Testis (tissue), 3 donors: ENCODE measurements around the gene TRAK2. TPM values are rescaled to one million over a fixed set of nuclear protein-coding genes. Genes with fewer than 3 reads are reported as not detected.

Experiments
- DNase-seq: peaks from one replicate; pipeline ENCODE4 v3.0.0-alpha.2; 2019
- H3K27ac ChIP-seq, 2 donors: fragments of 200-600 bp; sonication (generic); one replicate each; pipeline ENCODE4 v1.5.1; 2019
- H3K27me3 ChIP-seq: fragments of 200-600 bp; sonication (generic); one replicate; pipeline ENCODE4 v1.5.1; 2019
- H3K36me3 ChIP-seq: fragments of 200-600 bp; sonication (generic); one replicate; pipeline ENCODE4 v1.5.1; 2017; ENCODE audit warnings: low read depth; ENCODE audit errors: missing control alignments
- H3K4me1 ChIP-seq: fragments of 200-600 bp; sonication (generic); one replicate; pipeline ENCODE4 v1.5.1; 2019
- H3K4me3 ChIP-seq, 2 donors: fragments of 200-600 bp; sonication (generic); one replicate each; pipeline ENCODE4 v1.5.1; 2017 to 2019
- H3K9me3 ChIP-seq: fragments of 200-600 bp; sonication (generic); one replicate; pipeline ENCODE4 v1.5.1; 2017
- CTCF ChIP-seq, 3 experiments: fragments of 450-650 bp in 2 of 3; fragments of 200-600 bp in 1 of 3; sonication (generic) in 1 of 3; IDR thresholded peaks; one replicate each; pipeline ENCODE4 v1.5.1; 2016 to 2019; ENCODE audit warnings: antibody characterized with exemption in 3 of 3, mild to moderate bottlenecking in 2 of 3, moderate library complexity in 1 of 3
- POLR2A ChIP-seq: fragments of 450-650 bp; IDR thresholded peaks from one replicate; pipeline ENCODE4 v1.6.1; 2017; ENCODE audit warnings: antibody characterized with exemption, mild to moderate bottlenecking, moderate library complexity
- whole genome bisulfite sequencing, 2 donors: methylation state at CpG; one replicate each; pipeline ENCODE4 v1.1.5; 2018; 5-methylcytosine and 5-hydroxymethylcytosine counted together
- intact Hi-C: fragments of 100-400 bp; cut with DNase I; formaldehyde crosslinking; loops from one replicate; pipeline ENCODE4 v1.15.1; 2023; ENCODE audit warnings: low total_unique reads
- polyA plus RNA-seq: library from polyadenylated mRNA; stranded (reverse); fragments of 350-450 nt; fragmentation: Illumina TruSeq; extraction: RNeasy Lipid Tissue Mini Kit (QIAGEN cat#74804); gene quantifications from one replicate; pipeline ENCODE4 v1.2.3, GENCODE V29; 2014; ENCODE audit warnings: low read depth, low replicate concordance; ENCODE audit not compliant: insufficient read depth
- total RNA-seq, 2 donors: library from RNA; depleted of rRNA; stranded (reverse); fragments of >200 nt; gene quantifications; one replicate each; pipeline ENCODE4 v1.2.3, GENCODE V29; 2016

TRAK2 gene
- total and polyA plus RNA-seq, 3 donors from 2014 or later: 13.7 to 16.7 (median 15.7) TPM

- TF ChIP-seq POLR2A (no peak), CTCF (IDR thresholded peaks at IDR 0.05) (no peak)
- Histone ChIP-seq H3K4me3 (no peak overlapping the region), H3K27ac (no peak overlapping the region), H3K36me3 (no peaks in the 10 kb centered on the region), H3K4me1 (no peaks in the 10 kb centered on the region), H3K27me3 (no peaks in the 10 kb centered on the region), H3K9me3 (no peaks in the 10 kb centered on the region)
- DNase-seq: no peak
- intact Hi-C loops: no loop called here
- WGBS, 2 donors: 41 to 42% methylated on average over 3 of the region's 3 CpGs
These were observed 45.1 kb downstream of the TRAK2 start for GRCh38 chr2:201406077-201406662.

GRCh38 chr2:201404699-201405280, 46.5 kb downstream of the TRAK2 start:
- H3K4me1 ChIP-seq: no peaks in the 10 kb centered on the region
- no peaks in the 10 kb centered on the region for H3K36me3 ChIP-seq
- 88 to 90% methylated on average over 3 of the region's 3 CpGs for WGBS, 2 donors
- H3K9me3 ChIP-seq: no peaks in the 10 kb centered on the region
- no peak overlapping the region for H3K27ac ChIP-seq
- no peaks in the 10 kb centered on the region for H3K27me3 ChIP-seq
- no peak overlapping the region for H3K4me3 ChIP-seq
- DNase-seq: no peak
- no peak for TF ChIP-seq POLR2A
- no peak for TF ChIP-seq CTCF (IDR thresholded peaks at IDR 0.05)
- intact Hi-C loops: no loop called here

- no peaks in the 10 kb centered on the region for H3K9me3 ChIP-seq
- no peaks in the 10 kb centered on the region for H3K27me3 ChIP-seq
- no peak overlapping the region for H3K27ac ChIP-seq
- no peak overlapping the region for H3K4me3 ChIP-seq
- H3K4me1 ChIP-seq: no peaks in the 10 kb centered on the region
- 85 to 89% methylated on average over 3 of the region's 3 CpGs for WGBS, 2 donors
- DNase-seq: no peak
- intact Hi-C loops: no loop called here
- TF ChIP-seq POLR2A (no peak), CTCF (IDR thresholded peaks at IDR 0.05) (no peak)
- H3K36me3 ChIP-seq: no peaks in the 10 kb centered on the region
These were observed 47.4 kb downstream of the TRAK2 start for GRCh38 chr2:201403880-201404279.

GRCh38 chr2:201402651-201403562, 48.4 kb downstream of the TRAK2 start:
- no peak for DNase-seq
- intact Hi-C loops: no loop called here
- no peaks in the 10 kb centered on the region for H3K4me1 ChIP-seq

More at GRCh38 chr2:201402651-201403562, 48.4 kb downstream of the TRAK2 start:
- no peaks in the 10 kb centered on the region for H3K9me3 ChIP-seq
- TF ChIP-seq CTCF (IDR thresholded peaks at IDR 0.05) (no peak), POLR2A (no peak)
- H3K36me3 ChIP-seq: no peaks in the 10 kb centered on the region
- no peak overlapping the region for H3K27ac ChIP-seq
- no peak overlapping the region for H3K4me3 ChIP-seq
- WGBS, 2 donors: 64 to 71% methylated on average over 6 of the region's 6 CpGs
- H3K27me3 ChIP-seq: no peaks in the 10 kb centered on the region
